Stimulated activated CD8-positive, alpha-beta memory T cell treated with anti-CD3 and anti-CD28 coated beads, Interleukin-15, amount 100 ng/mL, for 24 hours (primary cell): Measurements from ENCODE around the gene GFOD2.

Source experiments
- DNase-seq: peaks from one replicate; pipeline ENCODE4 v3.0.0-alpha.2; 2020; ENCODE audit warnings: low read depth

GFOD2 gene

GRCh38 chr16:67657751-67658518 lies 61.2 kb downstream of the GFOD2 start:
- no peak for DNase-seq

- DNase-seq: no peak
Measured at GRCh38 chr16:67657017-67657608, 62.0 kb downstream of the GFOD2 start.

- DNase-seq: no peak
Measured at GRCh38 chr16:67656344-67657016, 62.6 kb downstream of the GFOD2 start.

- DNase-seq: no peak
Measured at GRCh38 chr16:67655363-67655762, 63.8 kb downstream of the GFOD2 start.

DNA sequence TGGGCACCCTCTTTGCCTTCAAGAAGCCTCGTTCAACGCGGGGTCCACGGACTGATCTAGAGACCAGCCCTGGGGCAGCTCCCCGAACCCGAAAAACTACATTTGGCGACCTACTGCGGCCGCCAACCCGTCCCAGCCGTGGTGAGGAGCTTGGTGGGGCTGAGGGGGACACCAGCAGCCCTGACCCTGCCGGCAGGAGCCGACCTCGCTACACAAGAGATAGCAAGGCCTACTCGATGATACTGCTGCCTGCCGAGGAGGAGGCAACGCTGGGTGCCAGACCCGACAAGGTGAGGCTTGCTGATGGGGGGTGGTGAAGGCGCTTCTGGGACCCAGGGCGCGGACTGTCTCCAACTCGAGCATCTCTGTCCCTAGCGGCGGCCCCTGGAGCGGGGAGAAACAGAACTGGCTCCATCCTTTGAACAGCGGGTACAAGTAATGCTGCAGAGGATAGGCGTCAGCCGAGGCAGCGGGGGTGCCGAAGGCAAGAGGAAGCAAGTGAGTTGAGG lies 64.7 kb downstream of the GFOD2 start:
- DNase-seq: no peak

- no peak for DNase-seq
Measured at GRCh38 chr16:67653789-67654402, 65.2 kb downstream of the GFOD2 start.

DNA sequence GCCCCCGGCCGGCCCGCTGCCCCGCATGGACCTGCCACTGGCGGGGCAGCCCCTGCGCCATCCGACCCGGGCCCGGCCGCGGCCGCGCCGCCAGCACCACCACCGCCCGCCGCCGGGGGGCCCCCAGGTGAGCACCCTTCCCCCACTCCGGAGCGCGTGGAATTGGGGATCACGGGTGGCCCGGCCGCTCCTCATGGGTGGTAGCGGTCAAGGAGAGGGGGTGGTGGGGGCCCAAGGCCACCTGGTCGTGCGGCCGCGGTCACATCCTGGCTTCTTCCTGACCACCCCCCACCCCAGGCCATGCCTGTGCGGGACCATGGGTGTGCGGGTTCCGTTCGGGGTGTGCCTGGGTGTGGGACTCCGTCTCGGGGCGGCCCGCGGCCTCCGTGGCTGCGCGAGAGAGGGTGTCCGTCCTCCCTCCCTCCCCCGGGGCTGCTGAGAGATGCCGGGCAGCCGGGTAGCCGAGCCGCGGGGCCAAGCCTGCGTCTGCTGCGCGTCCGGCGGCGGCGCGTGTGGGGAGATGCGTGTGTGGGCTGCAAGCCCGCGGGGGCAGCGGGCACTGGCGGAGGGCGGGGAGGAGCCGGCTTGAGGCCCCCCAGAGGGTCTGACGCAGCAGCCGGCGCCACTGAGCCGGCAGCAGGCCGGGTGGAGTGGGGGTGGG lies 65.9 kb downstream of the GFOD2 start:
- no peak for DNase-seq

DNA sequence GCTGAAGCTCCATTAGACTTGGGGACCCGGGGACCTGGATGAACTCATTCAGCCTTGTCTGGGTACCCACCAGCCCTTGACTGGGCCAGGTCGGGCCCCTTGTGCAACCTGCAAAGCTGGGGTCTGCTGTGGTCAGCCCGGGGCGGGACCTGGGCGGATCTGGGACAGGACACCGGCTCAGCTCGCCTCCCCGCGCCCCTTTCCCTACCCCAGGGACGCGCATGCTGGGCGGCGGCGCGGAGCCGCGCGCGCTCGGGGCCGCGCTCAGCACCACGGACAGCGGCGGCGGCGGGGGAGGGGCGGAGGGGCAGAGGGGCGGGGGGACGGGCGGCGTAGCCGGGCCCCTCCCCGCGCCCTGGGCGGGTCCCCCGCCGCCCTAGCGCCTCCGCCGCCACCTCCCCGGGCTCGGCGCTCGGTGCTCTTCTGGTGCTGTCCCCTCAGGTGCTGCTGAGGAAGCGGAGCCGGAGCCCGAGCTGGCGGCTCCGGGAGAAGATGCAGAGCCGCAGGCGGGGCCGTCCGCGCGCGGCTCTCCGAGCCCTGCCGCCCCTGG lies 66.5 kb downstream of the GFOD2 start:
- no peak for DNase-seq

- no peak for DNase-seq
Measured at GRCh38 chr16:67651847-67652246, 67.3 kb downstream of the GFOD2 start.

DNA sequence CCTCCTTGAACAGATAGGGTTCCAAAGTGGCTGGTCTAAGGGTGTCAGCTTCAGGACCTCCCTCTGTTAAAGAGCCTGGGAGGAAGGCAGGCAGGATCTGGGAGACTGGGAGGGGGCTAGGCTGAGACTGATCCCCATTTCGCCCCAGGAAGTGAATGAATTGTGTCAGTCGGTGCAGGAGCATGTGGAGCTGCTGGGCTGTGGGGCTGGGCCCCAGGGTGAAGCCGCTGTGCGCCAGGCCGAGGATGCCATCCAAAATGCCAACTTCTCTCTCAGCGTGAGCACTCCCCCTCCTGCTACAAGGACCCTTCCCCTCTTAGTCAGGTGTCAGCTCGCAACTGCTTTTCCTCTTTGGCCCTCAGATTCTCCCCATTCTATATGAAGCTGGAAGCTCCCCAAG lies 68.1 kb downstream of the GFOD2 start:
- no peak for DNase-seq

- DNase-seq: no peak
Measured at GRCh38 chr16:67650023-67650422, 69.1 kb downstream of the GFOD2 start.

- no peak for DNase-seq
Measured at GRCh38 chr16:67649494-67649931, 69.6 kb downstream of the GFOD2 start.

DNA sequence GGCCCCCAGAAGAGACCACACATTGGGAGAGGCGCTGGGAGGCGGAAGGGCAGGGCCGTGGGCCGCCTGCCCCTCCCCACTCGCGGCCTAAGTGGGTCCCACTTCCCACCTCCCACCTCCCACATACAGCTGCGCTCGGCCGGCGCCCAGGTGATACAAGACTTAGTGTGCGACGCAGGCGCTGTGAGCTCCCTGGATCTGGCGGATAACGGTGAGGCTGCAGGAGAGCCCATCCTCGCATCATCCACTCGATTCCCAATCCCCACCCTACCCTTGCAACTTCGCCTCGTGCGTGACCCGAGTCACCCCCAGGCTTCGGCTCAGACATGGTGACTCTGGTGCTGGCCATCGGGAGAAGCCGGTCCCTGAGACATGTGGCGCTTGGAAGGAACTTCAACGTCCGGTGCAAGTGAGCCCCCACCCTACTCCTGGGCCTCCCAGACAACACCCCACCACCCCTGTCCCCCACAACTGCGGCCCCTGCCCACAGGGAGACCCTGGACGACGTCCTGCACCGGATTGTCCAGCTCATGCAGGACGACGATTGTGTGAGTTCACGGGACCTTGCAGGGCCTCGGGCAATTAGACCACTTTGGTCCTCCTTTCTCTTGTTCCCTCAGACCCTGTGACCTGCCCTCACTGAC lies 70.2 kb downstream of the GFOD2 start:
- no peak for DNase-seq

GRCh38 chr16:67648088-67648763 lies 70.9 kb downstream of the GFOD2 start:
- DNase-seq: no peak

GRCh38 chr16:67647681-67648080 lies 71.4 kb downstream of the GFOD2 start:
- DNase-seq: no peak

- DNase-seq: no peak
Measured at GRCh38 chr16:67647111-67647651, 71.9 kb downstream of the GFOD2 start.

DNA sequence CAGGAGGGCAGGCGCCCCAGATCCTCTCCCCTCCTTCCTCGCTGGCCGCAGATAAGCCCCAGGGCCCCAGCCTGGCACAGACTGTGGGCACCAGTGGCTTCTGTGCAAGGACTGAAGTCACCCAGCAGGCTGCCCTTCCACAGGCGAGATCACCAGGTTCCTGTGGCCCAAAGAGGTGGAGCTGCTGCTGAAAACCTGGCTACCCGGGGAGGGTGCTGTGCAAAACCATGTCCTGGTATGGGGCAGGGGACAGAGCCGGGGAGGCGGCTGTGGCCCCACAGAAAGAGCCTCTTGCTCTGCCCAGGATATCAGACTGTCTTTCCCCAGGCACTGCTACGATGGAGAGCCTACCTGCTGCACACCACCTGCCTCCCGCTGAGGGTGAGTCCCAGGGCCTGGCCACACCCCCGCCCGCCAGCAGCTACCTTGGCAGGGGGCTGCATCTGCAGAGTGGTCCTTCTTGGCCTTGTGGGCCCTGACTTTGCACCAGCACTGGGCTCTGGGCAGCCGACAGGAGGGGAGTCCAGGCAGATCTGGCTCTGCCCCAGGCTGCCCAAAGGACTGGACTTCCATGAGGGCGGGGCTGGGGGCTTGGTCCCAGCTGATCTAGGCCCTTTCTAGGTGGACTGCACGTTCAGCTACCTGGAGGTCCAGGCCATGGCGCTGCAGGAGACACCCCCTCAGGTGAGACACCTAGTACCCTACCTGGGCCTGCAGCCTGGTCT lies 73.6 kb downstream of the GFOD2 start:
- DNase-seq: no peak

DNA sequence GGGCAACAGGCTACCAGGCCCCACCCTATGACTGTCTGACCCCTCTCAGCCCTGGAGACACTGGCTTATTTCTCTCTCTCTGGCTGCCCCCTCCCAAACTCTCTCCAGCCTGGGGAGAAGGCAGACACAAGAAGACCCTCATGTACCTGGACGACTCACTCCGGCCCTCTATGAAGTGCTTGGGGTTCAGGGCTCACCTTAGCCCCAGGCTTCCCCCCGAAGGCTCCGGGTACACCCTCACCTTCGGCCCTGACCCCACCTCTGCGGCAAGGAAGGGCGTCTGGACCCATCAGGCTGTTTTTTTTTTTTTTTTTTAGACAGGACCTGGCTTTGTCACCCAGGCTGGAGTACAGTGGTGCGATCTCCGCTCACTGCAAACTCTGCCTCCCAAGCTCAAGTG lies 75.1 kb downstream of the GFOD2 start:
- no peak for DNase-seq
